HL-60/S4 treated with phorbol 12-myristate 13-acetate at 8.2 ng/mL for 4 days and 3 days (cell line): ENCODE measurements around the gene DPP4.
"Not testable (repeated sequence)": the region's sequence is repeated elsewhere in the genome, so short reads cannot be mapped to it uniquely, and the experiment has no call there.

Experiments used
- in situ Hi-C: fragments of 300-500 bp; cut with MboI; formaldehyde crosslinking; loops from 2 replicates; pipeline ENCODE4 v1.15.0; 2022; ENCODE audit warnings: low sequenced_read_pairs

The DPP4 gene

DNA sequence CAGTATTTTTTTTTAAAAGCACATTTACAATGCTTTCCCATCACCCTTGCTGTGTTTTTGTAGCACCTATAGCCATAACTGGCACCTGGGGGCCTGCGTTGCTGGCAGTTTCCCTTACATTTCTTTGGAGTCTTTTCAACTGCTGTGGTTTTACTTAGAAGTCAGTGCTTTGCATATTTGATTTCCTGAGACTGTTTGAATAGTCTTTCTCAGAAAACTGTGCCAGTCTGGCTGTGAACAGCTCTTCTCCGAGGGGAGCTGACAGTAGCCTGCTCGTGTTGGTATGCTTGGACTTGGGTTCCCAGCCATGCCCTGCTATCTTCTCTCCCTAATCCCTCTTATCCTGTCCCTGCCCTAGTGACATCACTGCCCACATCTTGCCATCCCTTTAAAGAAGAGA is 81.5 kb downstream of the DPP4 start:
- in situ Hi-C loops, result no loop called here

- in situ Hi-C loops, result no loop called here
Measured at GRCh38 chr2:161991991-161992390, 82.0 kb downstream of the DPP4 start.

GRCh38 chr2:161990741-161991140 is 83.3 kb downstream of the DPP4 start:
- in situ Hi-C loops, result no loop called here

GRCh38 chr2:161990036-161990435 is 84.0 kb downstream of the DPP4 start:
- in situ Hi-C loops, result no loop called here

DNA sequence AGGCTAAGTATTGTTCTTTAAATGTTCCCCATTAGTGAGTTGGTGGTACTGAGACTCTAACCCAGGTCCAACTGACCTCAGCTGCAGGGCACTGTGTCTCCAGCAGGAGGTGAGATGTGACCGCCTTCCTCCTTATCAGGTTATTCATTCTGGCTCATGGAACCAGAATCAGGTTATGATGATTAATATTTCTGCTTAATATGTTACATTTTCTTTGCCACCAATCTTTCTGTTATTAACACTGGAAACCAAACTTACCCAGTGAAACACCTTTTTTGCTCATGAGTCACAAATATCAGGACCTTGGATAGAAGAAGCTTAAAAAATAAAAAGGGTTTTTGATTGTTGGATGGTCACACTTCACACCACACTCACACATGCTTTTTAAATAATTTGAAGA is 85.4 kb downstream of the DPP4 start:
- in situ Hi-C loops, result no loop called here

- in situ Hi-C loops, result no loop called here
Measured at GRCh38 chr2:161987311-161987710, 86.7 kb downstream of the DPP4 start.

DNA sequence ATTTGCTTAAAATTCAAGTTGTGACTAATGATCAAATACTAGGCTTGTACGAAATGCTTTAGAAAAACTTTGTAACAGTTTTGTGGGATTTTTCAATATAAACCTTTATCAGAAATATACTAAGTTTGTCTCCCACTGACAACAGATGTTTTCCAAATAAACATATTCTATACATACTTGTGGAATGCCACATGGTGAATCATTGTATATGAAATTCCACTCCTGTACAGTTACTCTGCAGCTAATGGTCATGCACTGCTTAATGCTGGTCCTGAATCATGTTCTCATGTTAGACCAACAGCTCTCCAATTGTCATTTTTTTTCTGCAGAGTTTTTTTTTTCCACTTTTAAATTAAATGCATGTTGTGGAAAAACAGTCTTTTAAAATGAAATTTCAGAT is 90.1 kb downstream of the DPP4 start:
- in situ Hi-C loops, result no loop called here

GRCh38 chr2:161983331-161983651 is 90.7 kb downstream of the DPP4 start:
- in situ Hi-C loops, result no loop called here

GRCh38 chr2:161982548-161983330 is 91.3 kb downstream of the DPP4 start:
- in situ Hi-C loops, result no loop called here

- in situ Hi-C loops, result no loop called here
Measured at GRCh38 chr2:161981679-161982250, 92.2 kb downstream of the DPP4 start.

GRCh38 chr2:161980976-161981375 is 93.0 kb downstream of the DPP4 start:
- in situ Hi-C loops, result no loop called here

DNA sequence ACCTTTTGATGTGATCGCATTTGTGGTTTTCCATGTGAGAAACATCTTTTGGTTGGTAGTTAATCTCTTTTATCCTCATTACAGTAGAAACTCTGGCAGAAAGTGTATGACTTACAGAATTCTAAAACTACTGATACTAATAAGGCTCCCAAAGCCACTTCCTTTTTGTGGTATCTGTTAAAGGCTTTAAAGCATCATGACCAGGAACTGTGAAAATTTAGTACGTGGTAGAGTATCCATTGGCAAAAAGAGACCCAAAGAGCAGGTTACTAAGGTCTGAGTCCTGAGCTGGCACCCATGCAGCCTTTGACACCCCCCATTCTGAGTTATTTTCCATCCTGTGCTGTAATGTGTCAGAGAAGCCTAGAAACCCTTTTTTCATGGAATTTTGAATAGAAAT is 94.5 kb downstream of the DPP4 start:
- in situ Hi-C loops, result no loop called here

DNA sequence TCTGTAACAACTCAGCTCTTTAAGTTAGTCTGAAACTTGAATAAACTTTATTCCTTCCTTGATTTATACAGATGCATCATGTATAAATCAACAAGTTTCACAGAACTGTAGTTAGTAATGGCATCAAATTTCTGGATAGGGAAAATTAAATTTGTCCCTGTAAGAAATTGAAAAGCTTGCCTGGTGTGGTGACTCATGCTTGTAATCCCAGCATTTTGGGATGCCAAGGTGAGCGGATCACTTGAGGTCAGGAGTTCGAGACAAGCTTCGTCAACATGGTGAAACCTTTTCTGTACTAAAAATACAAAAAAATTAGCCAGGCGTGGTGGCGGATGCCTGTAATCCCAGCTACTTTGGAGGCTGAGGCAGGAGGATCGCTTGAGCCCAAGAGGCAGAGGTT is 96.1 kb downstream of the DPP4 start:
- in situ Hi-C loops, result not testable (repeated sequence)

GRCh38 chr2:161976917-161977316 is 97.1 kb downstream of the DPP4 start:
- in situ Hi-C loops, result no loop called here

GRCh38 chr2:161976295-161976694 is 97.7 kb downstream of the DPP4 start:
- in situ Hi-C loops, result no loop called here

- in situ Hi-C loops, result no loop called here
Measured at GRCh38 chr2:161975813-161976160, 98.2 kb downstream of the DPP4 start.

DNA sequence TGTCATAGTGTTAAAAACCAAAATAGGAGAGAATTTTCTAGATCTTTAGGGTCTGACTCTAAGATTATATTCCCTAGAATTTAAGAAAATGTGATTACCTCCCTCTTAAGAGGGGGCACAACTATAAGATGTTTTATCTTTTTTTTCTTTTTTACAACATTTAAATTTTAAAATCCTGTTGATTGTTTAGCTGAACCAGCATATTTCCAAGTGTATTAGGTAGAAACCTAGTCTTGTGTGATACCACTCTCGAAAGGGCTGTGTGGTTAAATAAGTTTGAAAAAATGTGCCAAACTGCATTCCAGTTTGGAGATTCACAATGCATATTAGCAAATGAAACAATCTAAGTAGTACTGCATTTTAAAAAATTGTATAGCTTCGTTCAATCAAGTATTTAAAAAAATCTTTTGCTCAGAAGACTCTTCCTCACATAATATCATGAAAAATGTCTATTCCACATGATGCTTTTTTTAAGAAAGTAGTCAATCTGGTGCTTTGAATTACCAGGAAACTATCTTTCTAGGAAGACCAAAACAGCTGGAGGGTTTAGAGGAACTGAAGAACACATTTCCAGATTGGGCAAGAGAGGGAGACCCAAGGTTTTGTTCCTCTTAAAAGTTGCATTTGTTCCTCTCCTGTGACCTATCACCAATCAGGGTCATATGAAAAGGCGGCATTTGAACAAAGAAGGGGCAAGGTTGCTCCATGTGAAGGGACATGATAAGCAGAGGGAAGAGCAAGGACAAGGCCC is 98.8 kb downstream of the DPP4 start:
- in situ Hi-C loops, result no loop called here

DNA sequence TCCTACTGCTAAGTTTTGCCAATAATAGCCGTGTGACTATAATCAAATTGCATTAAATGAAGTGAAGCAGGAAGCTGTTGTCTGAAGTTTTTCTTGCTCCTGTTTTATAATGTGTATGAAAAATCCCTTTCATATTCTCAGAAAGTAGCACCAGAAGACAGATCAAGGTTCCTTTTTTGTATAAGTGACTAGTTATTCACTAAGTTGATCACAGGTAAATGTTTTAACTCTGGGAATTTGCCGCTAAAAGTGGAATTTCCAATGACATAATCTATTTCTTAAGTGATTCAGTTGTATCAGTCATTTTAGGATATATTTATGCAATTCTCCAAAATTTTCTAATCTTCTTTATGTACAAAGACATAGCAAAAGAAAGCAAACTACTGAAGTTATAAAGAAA is 99.6 kb downstream of the DPP4 start:
- in situ Hi-C loops, result no loop called here

DNA sequence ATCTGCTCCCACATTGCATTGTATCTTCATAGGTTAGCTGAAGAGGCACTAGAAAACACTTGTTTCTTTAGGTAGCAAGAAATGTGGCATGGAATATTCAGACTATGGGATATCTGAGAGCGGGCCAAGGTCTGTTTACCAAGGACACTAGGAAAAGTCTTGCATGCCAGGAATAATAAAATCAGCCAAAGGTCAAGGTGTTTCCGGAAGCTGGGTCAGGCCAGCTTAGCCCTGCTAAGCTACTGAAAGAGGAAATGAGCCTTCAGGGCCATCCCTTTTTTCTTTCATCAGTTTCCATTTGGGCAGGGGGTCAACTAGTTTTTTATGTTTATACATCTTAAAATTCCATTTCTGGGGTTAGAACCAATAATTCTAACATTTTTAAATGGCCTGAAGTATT is 101.1 kb downstream of the DPP4 start:
- in situ Hi-C loops, result no loop called here

GRCh38 chr2:161972232-161972631 is 101.8 kb downstream of the DPP4 start:
- in situ Hi-C loops, result no loop called here

GRCh38 chr2:161971551-161971950 is 102.5 kb downstream of the DPP4 start:
- in situ Hi-C loops, result no loop called here

DNA sequence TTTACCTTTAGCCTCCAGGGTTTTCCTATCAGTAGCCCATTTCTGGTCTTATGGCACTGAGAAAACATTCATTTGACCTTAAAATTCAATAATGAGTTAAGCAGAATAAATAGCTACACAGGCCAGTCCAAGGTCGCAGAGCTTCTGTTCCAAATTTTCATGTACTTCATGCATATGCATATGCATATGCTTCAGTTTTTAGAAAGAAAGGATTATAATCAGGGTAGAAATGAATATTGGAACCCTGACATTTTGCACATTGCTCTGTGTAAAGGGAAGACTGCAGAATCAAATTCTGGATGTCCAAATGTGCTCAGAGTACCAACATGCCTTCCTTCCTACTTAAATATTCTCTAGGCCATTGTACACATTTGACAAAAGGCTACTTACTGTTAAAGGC is 104.9 kb downstream of the DPP4 start:
- in situ Hi-C loops, result no loop called here
